Measurements from ENCODE around the gene PKIG.
A peak's percentile ranks its signal among the peaks of the same experiment; 100 is the strongest.
"Not testable (repeated sequence)": the region's sequence is repeated elsewhere in the genome, so short reads cannot be mapped to it uniquely, and the experiment has no call there.

Gene PKIG

DNA sequence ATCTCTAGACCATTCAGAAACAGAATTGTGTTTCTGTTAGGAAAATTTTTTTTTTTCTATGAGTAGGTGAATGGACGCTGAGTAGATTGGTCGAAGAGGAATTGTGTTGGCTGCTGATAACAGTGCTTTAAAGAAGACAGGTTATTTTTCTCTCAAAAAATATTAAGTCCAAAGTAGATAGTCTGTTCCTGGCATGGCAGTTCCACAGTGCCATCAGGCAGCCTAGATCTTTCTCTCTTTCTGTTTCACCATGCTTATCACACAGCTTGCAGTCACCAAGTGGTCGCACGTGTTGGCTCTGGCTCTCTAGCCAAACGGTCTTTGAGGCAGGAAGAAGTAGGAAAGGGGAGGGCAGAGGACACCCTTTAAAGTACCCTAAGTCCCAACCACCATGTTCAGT, 38.1 kb upstream of the PKIG start:
- H3K4me3 ChIP-seq: no peak overlapping the region
- H3K9ac ChIP-seq (ENCODE audit: insufficient read length): no peak overlapping the region
- TF ChIP-seq FOXP2 (optimal IDR thresholded peaks at IDR 0.05; ENCODE audit: control extremely low read depth, extremely low read length, insufficient read depth): no peak
- TF ChIP-seq EZH2 (IDR thresholded peaks at IDR 0.05): no peak
- TF ChIP-seq POLR2AphosphoS5 (IDR thresholded peaks at IDR 0.05; ENCODE audit: borderline replicate concordance, low read depth, low read length): no peak
- H3K27ac ChIP-seq: no peak overlapping the region
- H3K9me3 ChIP-seq (ENCODE audit: low read depth, low read length): no peaks in the 10 kb centered on the region
- DNase-seq (ENCODE audit: low read depth, low spot score): no peak
- no peaks in the 10 kb centered on the region for H3K36me3 ChIP-seq (ENCODE audit: insufficient read depth, low read length)

- H3K27ac ChIP-seq: no peak overlapping the region
- TF ChIP-seq EZH2 (IDR thresholded peaks at IDR 0.05): no peak
- no peak for TF ChIP-seq POLR2AphosphoS5 (IDR thresholded peaks at IDR 0.05; ENCODE audit: borderline replicate concordance, low read depth, low read length)
- no peak for TF ChIP-seq FOXP2 (optimal IDR thresholded peaks at IDR 0.05; ENCODE audit: control extremely low read depth, extremely low read length, insufficient read depth)
- H3K9me3 ChIP-seq (ENCODE audit: low read depth, low read length): no peaks in the 10 kb centered on the region
- no peaks in the 10 kb centered on the region for H3K36me3 ChIP-seq (ENCODE audit: insufficient read depth, low read length)
- H3K9ac ChIP-seq (ENCODE audit: insufficient read length): no peak overlapping the region
- DNase-seq (ENCODE audit: low read depth, low spot score): no peak
- no peak overlapping the region for H3K4me3 ChIP-seq
Measured at GRCh38 chr20:44547419-44547818, 35.0 kb upstream of the PKIG start.

DNA sequence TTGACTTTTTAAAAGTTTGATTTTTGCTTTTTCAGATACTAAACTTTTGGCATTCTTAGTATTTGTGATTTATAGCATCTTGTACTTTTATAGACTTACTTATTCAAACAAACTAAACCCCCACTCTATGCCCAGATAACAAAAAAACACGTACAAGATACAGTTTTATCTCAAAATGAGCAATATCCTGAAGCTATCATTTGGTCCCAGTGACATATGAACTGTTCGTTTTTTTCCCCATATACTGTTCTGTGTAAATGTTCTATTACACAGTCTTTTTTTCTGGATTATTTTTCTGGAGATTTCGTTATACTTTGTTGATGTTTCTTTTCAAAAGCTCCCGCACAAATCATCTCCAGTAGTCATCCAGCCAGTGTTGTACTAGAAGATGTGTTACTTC, 33.3 kb upstream of the PKIG start:
- peak overlapping the region; percentile 48; the same call in 1 of the 2 replicates for H3K27ac ChIP-seq
- DNase-seq (ENCODE audit: low read depth, low spot score): no peak
- no peak overlapping the region for H3K9ac ChIP-seq (ENCODE audit: insufficient read length)
- no peak overlapping the region for H3K4me3 ChIP-seq
- H3K36me3 ChIP-seq (ENCODE audit: insufficient read depth, low read length): no peaks in the 10 kb centered on the region
- TF ChIP-seq FOXP2 (optimal IDR thresholded peaks at IDR 0.05; ENCODE audit: control extremely low read depth, extremely low read length, insufficient read depth) (no peak), POLR2AphosphoS5 (IDR thresholded peaks at IDR 0.05; ENCODE audit: borderline replicate concordance, low read depth, low read length) (no peak), EZH2 (IDR thresholded peaks at IDR 0.05) (no peak)
- H3K9me3 ChIP-seq (ENCODE audit: low read depth, low read length): no peaks in the 10 kb centered on the region

GRCh38 chr20:44552050-44552449, 30.3 kb upstream of the PKIG start:
- Histone ChIP-seq H3K36me3 (ENCODE audit: insufficient read depth, low read length) (no peaks in the 10 kb centered on the region), H3K27ac (no peak overlapping the region), H3K9ac (ENCODE audit: insufficient read length) (no peak overlapping the region), H3K4me3 (no peak overlapping the region), H3K9me3 (ENCODE audit: low read depth, low read length) (no peaks in the 10 kb centered on the region)
- DNase-seq (ENCODE audit: low read depth, low spot score): no peak
- TF ChIP-seq EZH2 (IDR thresholded peaks at IDR 0.05): no peak
- no peak for TF ChIP-seq POLR2AphosphoS5 (IDR thresholded peaks at IDR 0.05; ENCODE audit: borderline replicate concordance, low read depth, low read length)

DNA sequence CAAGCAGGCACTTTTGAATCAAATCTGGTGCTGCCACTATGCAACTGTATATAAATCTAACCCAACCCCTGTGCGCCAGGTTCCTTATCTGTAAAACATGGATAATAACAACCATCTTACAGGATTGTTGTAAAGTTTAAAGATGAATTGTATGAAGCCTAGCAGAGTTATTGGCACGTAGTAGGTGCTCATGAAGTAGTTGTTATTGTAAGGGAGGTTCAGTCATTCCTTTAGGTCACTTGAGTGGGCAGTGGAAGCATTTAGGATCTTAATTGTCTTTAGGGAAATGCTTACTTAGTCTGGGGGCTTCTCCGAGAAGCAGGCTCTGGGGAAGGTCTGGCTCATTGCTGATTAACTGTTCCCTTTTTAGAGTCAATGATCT, 29.8 kb upstream of the PKIG start:
- H3K4me3 ChIP-seq: no peak overlapping the region
- H3K27ac ChIP-seq: no peak overlapping the region

DNA sequence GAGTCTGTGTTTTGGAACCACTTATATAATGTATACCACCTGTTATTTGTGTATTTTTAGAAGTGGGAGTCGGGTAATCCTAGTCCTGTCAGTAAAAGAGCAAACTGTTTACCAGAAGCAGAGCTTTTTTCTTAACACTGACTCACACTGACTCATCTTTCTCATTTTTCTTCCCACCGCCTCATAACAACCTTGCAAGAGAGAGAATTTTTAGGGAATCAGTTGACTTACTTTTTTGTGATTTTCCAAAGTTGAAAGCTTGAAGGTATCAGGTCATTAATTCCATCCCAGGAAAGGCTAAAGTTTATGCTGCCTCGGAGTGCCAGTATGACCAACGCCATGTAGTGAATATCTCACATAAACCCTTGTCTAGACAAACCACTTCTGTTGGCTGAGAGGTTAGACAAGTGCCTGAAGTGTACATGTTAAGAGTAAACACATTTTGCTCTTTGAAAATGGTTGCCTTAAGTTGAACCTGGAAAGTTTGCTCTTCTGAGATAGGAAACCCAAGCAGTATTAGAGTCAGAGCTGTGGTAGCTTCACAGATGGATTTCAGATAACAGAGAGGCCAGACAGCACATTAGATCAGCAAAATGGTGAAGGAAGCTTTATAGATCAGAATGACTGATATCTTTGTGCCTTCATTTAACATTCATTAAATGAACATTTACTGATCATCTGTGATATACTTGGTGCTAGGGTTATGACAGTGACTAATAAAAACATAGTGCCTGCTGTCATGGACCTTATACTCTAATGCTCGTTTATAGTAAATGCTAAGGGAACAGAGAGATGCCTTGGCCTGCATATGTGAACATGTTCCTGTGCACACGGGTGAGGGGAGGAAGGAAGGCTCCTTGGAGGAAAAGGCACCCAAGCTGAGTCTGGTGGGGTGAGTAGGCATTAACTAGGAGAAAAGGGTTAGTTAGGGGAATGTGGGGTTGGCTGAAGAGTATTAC, 29.1 kb upstream of the PKIG start:
- Histone ChIP-seq H3K36me3 (ENCODE audit: insufficient read depth, low read length) (no peaks in the 10 kb centered on the region), H3K4me3 (no peak overlapping the region), H3K9ac (ENCODE audit: insufficient read length) (peak overlapping the region; percentile 30), H3K9me3 (ENCODE audit: low read depth, low read length) (no peaks in the 10 kb centered on the region), H3K27ac (peak overlapping the region; percentile 19; the same call in 1 of the 2 replicates)
- TF ChIP-seq EZH2 (IDR thresholded peaks at IDR 0.05) (no peak), POLR2AphosphoS5 (IDR thresholded peaks at IDR 0.05; ENCODE audit: borderline replicate concordance, low read depth, low read length) (no peak), FOXP2 (optimal IDR thresholded peaks at IDR 0.05; ENCODE audit: control extremely low read depth, extremely low read length, insufficient read depth) (no peak)
- no peak for DNase-seq (ENCODE audit: low read depth, low spot score)

More for the DNA sequence above, 29.8 kb upstream of the PKIG start:
- DNase-seq (ENCODE audit: low read depth, low spot score): no peak
- H3K9ac ChIP-seq (ENCODE audit: insufficient read length): no peak overlapping the region
- H3K9me3 ChIP-seq (ENCODE audit: low read depth, low read length): no peaks in the 10 kb centered on the region
- no peak for TF ChIP-seq POLR2AphosphoS5 (IDR thresholded peaks at IDR 0.05; ENCODE audit: borderline replicate concordance, low read depth, low read length)
- no peak for TF ChIP-seq EZH2 (IDR thresholded peaks at IDR 0.05)
- TF ChIP-seq FOXP2 (optimal IDR thresholded peaks at IDR 0.05; ENCODE audit: control extremely low read depth, extremely low read length, insufficient read depth): no peak
- no peaks in the 10 kb centered on the region for H3K36me3 ChIP-seq (ENCODE audit: insufficient read depth, low read length)

DNA sequence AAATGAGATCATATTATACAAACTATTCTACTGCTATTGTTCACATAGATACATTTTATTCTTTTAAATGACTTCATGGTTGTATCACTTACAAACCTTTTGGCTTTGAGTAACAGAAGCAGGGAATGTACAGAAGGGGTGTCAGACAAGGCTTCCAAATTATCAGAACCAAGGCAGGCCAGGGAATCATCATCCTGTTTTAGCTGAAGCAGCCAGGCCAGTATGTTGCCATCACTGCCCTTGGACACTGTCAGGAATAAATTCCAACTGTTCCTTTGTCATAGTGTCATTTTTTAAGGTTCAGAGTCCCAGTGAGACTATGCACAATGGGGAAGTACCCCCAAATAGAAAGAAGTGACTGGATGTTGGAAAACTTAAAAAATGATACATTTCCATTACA, 23.1 kb upstream of the PKIG start:
- Histone ChIP-seq H3K9ac (ENCODE audit: insufficient read length) (no peak overlapping the region), H3K27ac (no peak overlapping the region), H3K36me3 (ENCODE audit: insufficient read depth, low read length) (no peaks in the 10 kb centered on the region), H3K4me3 (no peak overlapping the region), H3K9me3 (ENCODE audit: low read depth, low read length) (no peaks in the 10 kb centered on the region)
- TF ChIP-seq EZH2 (IDR thresholded peaks at IDR 0.05) (no peak), FOXP2 (optimal IDR thresholded peaks at IDR 0.05; ENCODE audit: control extremely low read depth, extremely low read length, insufficient read depth) (no peak)
- DNase-seq (ENCODE audit: low read depth, low spot score): no peak

DNA sequence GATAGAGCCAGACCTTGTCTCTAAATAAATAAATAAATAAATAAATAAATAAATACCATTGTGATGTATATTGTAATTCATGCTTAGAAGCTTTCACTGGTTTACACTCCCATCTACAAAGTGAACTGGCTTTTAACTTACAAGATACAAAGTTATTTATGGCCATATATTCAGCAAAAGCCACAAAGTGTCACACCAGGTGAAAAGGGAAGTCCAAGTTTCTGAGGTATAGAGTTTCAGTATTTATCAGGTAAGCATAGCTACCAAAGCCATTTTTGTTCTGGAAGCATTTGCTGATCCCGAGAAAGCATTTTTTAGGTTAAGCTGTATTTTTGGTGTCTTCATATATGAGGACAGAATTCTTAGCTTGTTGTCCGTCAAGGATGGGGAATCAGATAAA, 22.1 kb upstream of the PKIG start:
- DNase-seq (ENCODE audit: low read depth, low spot score): no peak
- no peaks in the 10 kb centered on the region for H3K9me3 ChIP-seq (ENCODE audit: low read depth, low read length)

DNA sequence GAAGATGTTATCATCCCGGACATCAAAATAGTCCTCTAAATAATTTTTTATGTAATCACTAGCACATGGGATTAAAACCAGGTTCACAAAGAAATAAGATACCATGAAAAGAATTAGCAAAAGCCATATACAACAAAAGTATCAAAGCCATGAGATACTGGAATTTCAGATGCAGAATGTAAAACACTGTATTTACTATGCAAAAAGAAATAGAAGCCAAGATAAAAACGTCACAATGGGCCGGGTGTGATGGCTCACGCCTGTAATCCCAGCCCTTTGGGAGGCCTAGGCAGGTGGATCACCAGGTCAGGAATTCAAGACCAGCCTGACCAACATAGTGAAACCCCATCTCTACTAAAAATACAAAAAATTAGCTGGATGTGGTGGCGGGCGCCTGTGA, 21.6 kb upstream of the PKIG start:
- not testable (repeated sequence) for H3K27ac ChIP-seq; H3K9ac ChIP-seq (ENCODE audit: insufficient read length); H3K4me3 ChIP-seq; H3K36me3 ChIP-seq (ENCODE audit: insufficient read depth, low read length); DNase-seq (ENCODE audit: low read depth, low spot score); H3K9me3 ChIP-seq (ENCODE audit: low read depth, low read length)

More for the DNA sequence above, 22.1 kb upstream of the PKIG start:
- no peaks in the 10 kb centered on the region for H3K36me3 ChIP-seq (ENCODE audit: insufficient read depth, low read length)
- TF ChIP-seq EZH2 (IDR thresholded peaks at IDR 0.05) (no peak), FOXP2 (optimal IDR thresholded peaks at IDR 0.05; ENCODE audit: control extremely low read depth, extremely low read length, insufficient read depth) (no peak), POLR2AphosphoS5 (IDR thresholded peaks at IDR 0.05; ENCODE audit: borderline replicate concordance, low read depth, low read length) (no peak)
- no peak overlapping the region for H3K27ac ChIP-seq
- H3K9ac ChIP-seq (ENCODE audit: insufficient read length): no peak overlapping the region
- no peak overlapping the region for H3K4me3 ChIP-seq
